GM12892 (cell line): Measurements from ENCODE around the gene PRR27.

ENCODE experiments used
- POLR2A ChIP-seq: IDR thresholded peaks from 2 replicates; pipeline ENCODE4 v1.6.1; 2011; ENCODE audit warnings: low read depth, low read length, control low read depth
- POLR2AphosphoS5 ChIP-seq: IDR thresholded peaks from 2 replicates; pipeline ENCODE4 v1.6.1; 2011; ENCODE audit warnings: low read depth, low read length, control low read depth

- TF ChIP-seq POLR2A (no peak), POLR2AphosphoS5 (no peak)
These were observed 4.5 kb downstream of the PRR27 start for GRCh38 chr4:70158576-70158975.
